WERI-Rb-1 (cell line): ENCODE results near the gene CCM2.

Experiments used
- DNase-seq: peaks from one replicate; pipeline ENCODE4 v3.0.0-alpha.2; 2020
- H3K27ac ChIP-seq: fragments of 250-450 bp; sonication (Bioruptor Pico); 2 replicates; pipeline ENCODE4 v1.5.1; 2020; ENCODE audit warnings: mild to moderate bottlenecking, moderate library complexity
- H3K27me3 ChIP-seq: fragments of 250-450 bp; sonication (Bioruptor Pico); 2 replicates; pipeline ENCODE4 v1.5.1; 2021; ENCODE audit warnings: mild to moderate bottlenecking, low read depth, moderate library complexity; ENCODE audit not compliant: insufficient read depth, severe bottlenecking
- H3K36me3 ChIP-seq: fragments of 250-450 bp; sonication (Bioruptor Pico); 2 replicates; pipeline ENCODE4 v1.5.1; 2020; ENCODE audit warnings: mild to moderate bottlenecking, moderate library complexity
- H3K4me3 ChIP-seq: 2 replicates; pipeline ENCODE4 v1.5.1; 2011; ENCODE audit warnings: low read depth, mild to moderate bottlenecking, control low read depth, low read length
- H3K9me3 ChIP-seq: fragments of 250-450 bp; sonication (Bioruptor Pico); 2 replicates; pipeline ENCODE4 v1.5.1; 2021; ENCODE audit warnings: mild to moderate bottlenecking, moderate library complexity; ENCODE audit not compliant: severe bottlenecking
- CTCF ChIP-seq: IDR thresholded peaks from 2 replicates; pipeline ENCODE4 v1.5.1; 2011; ENCODE audit warnings: low read depth, mild to moderate bottlenecking, control low read depth, inconsistent platforms, low read length

Gene CCM2

GRCh38 chr7:45007571-45008328 is 7.7 kb downstream of the CCM2 start:
- Histone ChIP-seq H3K36me3 (peaks cover under 1% of the 10 kb centered on the region; the same call in 1 of the 2 replicates), H3K9me3 (no peaks in the 10 kb centered on the region), H3K27ac (no peak overlapping the region)

GRCh38 chr7:45013465-45013967 is 13.5 kb downstream of the CCM2 start:
- no peaks in the 10 kb centered on the region for H3K9me3 ChIP-seq
- TF ChIP-seq CTCF: no peak
- H3K36me3 ChIP-seq: peaks cover 4% of the 10 kb centered on the region
- no peak for DNase-seq
- H3K27ac ChIP-seq: no peak overlapping the region
- no peaks in the 10 kb centered on the region for H3K27me3 ChIP-seq
- no peak overlapping the region for H3K4me3 ChIP-seq

More at GRCh38 chr7:45007571-45008328, 7.7 kb downstream of the CCM2 start:
- no peak for TF ChIP-seq CTCF
- H3K4me3 ChIP-seq: no peak overlapping the region
- no peak for DNase-seq
- no peaks in the 10 kb centered on the region for H3K27me3 ChIP-seq

GRCh38 chr7:45015313-45015712 is 15.3 kb downstream of the CCM2 start:
- no peak for DNase-seq
- H3K27me3 ChIP-seq: no peaks in the 10 kb centered on the region
- no peaks in the 10 kb centered on the region for H3K9me3 ChIP-seq
- H3K36me3 ChIP-seq: peaks cover 4% of the 10 kb centered on the region
- H3K27ac ChIP-seq: no peak overlapping the region
- H3K4me3 ChIP-seq: no peak overlapping the region
- no peak for TF ChIP-seq CTCF

- Histone ChIP-seq H3K27ac (no peak overlapping the region), H3K27me3 (no peaks in the 10 kb centered on the region), H3K36me3 (peaks cover 4% of the 10 kb centered on the region), H3K9me3 (no peaks in the 10 kb centered on the region), H3K4me3 (no peak overlapping the region)
- no peak for DNase-seq
- TF ChIP-seq CTCF: no peak
Observed at GRCh38 chr7:45017253-45017652, 17.3 kb downstream of the CCM2 start.

GRCh38 chr7:45020915-45021314 is 20.9 kb downstream of the CCM2 start:
- Histone ChIP-seq H3K9me3 (no peaks in the 10 kb centered on the region), H3K4me3 (no peak overlapping the region), H3K27me3 (no peaks in the 10 kb centered on the region), H3K36me3 (peaks cover 4% of the 10 kb centered on the region; the same call in 1 of the 2 replicates), H3K27ac (no peak overlapping the region)
- no peak for DNase-seq
- no peak for TF ChIP-seq CTCF
